ENCODE results near the gene FAM240A.
"Not testable (repeated sequence)": the region's sequence is repeated elsewhere in the genome, so short reads cannot be mapped to it uniquely, and the experiment has no call there.

FAM240A gene

GRCh38 chr3:46612324-46612723 lies at the start of gene FAM240A:
Gene FAM240A, plus strand, starts transcription at chr3:46612525. Its CDS starts 159 bp downstream, at chr3:46612684.
- no peak for DNase-seq

GRCh38 chr3:46564190-46565021 lies 47.9 kb upstream of the FAM240A start:
- DNase-seq, result no peak

GRCh38 chr3:46565077-46565476 lies 47.2 kb upstream of the FAM240A start:
- no peak for DNase-seq

GRCh38 chr3:46565607-46566039 lies 46.7 kb upstream of the FAM240A start:
- no peak for DNase-seq

- peak in 1 of 2 donors; percentile 30 for DNase-seq
These were observed 46.2 kb upstream of the FAM240A start, which contains the start of gene LRRC2 for GRCh38 chr3:46566040-46566641. Gene LRRC2, minus strand, starts transcription at chr3:46566302. Its CDS starts 14,711 bp downstream, at chr3:46551591.

- DNase-seq, result no peak
These were observed 40.6 kb upstream of the FAM240A start for GRCh38 chr3:46571684-46572083.

- no peak for DNase-seq
These were observed 38.6 kb upstream of the FAM240A start for GRCh38 chr3:46573701-46574100.

GRCh38 chr3:46574243-46574646 lies 38.1 kb upstream of the FAM240A start:
- no peak for DNase-seq

GRCh38 chr3:46574881-46575576 lies 37.3 kb upstream of the FAM240A start:
- DNase-seq, result no peak

- no peak for DNase-seq
These were observed 36.6 kb upstream of the FAM240A start for GRCh38 chr3:46575577-46576222.

GRCh38 chr3:46576386-46576785 lies 35.9 kb upstream of the FAM240A start:
- DNase-seq, result no peak

GRCh38 chr3:46576879-46577278 lies 35.4 kb upstream of the FAM240A start:
- DNase-seq, result no peak

- not testable (repeated sequence) for DNase-seq
These were observed 34.6 kb upstream of the FAM240A start for GRCh38 chr3:46577580-46578249.

- DNase-seq, result no peak
These were observed 33.2 kb upstream of the FAM240A start for GRCh38 chr3:46578973-46579755.

- DNase-seq, result no peak
These were observed 32.5 kb upstream of the FAM240A start for GRCh38 chr3:46579756-46580286.

GRCh38 chr3:46580675-46581074 lies 31.6 kb upstream of the FAM240A start:
- no peak for DNase-seq

GRCh38 chr3:46584598-46585467 lies 27.5 kb upstream of the FAM240A start:
- DNase-seq, result no peak

GRCh38 chr3:46585799-46586693 lies 26.3 kb upstream of the FAM240A start:
- no peak for DNase-seq

GRCh38 chr3:46586738-46587246 lies 25.5 kb upstream of the FAM240A start:
- DNase-seq, result no peak
